ENCODE data around the gene FAM3C.

Gene FAM3C

DNA sequence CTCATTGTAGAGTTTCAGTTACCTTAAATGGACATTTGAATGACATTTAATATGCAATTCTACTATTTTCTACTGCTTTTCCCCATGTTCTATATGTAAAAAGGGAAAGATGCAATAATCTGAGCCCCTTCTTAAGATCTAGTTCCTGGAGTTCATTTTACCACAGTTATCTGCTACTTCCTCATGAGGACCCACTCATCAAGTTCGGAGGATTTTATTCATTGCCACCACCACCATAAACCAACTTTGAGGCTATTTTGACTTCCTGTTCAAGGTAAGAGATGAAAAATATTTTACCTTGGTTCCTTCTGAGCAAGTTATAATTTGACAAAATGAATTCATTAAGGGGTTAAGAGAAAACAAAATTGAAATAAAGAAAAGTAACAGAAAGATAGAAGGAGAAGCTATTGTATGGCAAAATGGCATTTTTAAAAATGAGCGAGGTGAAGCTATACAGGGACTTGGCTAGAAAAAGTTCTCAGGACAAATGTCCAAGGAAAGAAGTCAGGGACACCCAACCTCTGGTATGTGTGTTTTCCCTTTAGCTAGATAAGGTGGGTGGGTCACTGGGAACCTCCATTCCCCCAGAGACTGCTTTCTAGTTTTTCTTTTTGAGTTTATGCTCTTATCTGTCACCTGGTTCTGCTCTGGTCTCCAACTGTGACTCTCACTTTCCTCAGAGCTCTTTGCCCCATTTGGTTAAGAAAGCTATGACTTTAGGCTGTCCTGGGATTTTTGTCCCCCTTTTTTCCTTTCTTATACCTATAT lies 14.9 kb upstream of the FAM3C start:
- DNase-seq = no peak

DNA sequence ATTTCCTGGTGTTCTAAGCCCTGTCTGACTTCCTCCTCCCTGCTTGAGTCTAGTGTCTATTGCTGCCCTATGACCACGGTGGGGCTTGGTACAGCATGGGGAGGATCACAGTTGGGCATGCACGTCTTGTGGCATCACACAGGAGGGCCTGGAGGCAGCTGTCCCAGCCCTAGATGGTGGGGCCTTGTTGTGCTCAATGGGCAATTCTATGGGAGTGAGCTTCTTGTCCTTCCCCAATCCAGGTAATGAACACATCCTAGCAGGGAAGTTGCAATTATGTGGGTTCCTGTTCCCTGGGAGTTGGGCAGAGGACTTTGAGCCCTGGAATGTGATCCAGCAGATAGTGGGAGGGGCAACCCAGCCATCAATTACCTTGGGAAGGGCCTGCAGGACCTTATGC lies 10.8 kb upstream of the FAM3C start:
- DNase-seq = no peak

DNA sequence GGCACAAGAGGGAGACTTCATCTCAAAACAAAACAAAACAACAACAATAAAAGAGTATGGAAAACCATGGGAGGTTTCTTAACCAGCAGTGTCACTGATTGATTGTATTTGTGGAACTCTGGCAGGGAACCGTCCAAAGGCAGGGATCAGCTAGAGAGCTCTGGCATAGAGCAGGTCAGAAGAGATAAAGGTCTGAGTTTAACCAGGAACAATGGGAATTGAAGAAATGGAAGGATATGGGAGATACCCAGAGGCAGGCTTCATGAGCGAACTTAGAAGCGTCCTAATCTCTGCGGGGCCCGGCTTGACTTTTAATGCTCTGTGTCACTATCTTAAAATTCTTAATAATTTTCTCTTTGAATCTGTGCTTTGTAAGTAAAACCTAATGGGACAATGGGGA lies 10.4 kb upstream of the FAM3C start:
- no peak for DNase-seq

DNA sequence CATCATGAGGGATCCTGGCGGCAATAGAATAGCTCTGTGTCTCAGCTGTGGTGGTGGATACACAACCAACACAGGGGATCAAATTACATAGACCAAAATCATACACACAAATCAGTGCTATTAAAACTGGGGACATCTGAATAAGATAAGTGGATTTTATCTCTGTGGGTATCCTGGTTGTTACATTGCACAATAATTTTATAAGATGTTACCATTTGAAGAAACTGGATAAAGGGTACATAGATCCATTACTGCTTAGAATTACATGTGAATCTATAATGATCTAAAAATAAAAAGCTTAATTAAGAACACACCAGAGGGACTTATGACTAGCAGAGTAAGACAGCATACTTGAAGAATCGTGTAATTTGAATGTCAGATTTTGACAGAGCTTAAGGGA lies 8.2 kb upstream of the FAM3C start:
- DNase-seq = no peak

DNA sequence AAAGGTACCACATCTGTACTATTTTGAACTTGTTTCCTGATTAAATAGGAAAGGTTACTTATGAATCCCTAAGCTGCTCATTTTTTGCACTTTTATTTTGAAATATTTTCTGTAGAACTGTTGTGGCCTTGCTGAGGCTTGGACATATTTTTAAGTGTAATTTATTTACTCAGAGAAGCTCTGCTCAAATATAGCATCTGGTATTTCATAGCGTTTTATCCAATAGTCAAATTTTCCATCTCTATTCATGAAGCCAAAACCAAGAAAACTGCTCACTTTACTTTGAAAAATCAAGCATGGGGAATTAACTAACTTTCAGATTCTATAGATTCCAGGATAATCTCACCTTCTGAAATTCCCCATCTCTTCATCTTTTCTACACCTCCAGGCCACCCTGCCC lies 6.6 kb upstream of the FAM3C start:
- no peak for DNase-seq

DNA sequence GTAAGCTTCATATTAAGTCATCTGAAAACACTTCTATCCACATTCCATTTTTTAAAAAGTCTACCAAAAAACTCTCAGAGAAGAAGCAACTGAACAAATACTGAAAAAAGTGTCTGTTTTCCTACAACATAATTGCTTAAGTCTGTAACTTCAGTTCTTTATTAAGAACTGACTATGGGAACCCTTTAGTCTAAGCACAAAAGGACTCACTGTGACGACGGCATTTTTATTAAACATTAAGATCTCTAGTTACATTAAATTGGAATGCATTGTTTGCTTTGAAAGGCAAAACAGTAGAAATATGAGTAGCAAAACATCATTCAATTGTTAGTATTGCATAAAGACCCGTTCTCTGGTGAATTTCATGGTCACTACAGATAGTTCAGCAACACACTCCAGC lies 5.8 kb upstream of the FAM3C start:
- no peak for DNase-seq

DNA sequence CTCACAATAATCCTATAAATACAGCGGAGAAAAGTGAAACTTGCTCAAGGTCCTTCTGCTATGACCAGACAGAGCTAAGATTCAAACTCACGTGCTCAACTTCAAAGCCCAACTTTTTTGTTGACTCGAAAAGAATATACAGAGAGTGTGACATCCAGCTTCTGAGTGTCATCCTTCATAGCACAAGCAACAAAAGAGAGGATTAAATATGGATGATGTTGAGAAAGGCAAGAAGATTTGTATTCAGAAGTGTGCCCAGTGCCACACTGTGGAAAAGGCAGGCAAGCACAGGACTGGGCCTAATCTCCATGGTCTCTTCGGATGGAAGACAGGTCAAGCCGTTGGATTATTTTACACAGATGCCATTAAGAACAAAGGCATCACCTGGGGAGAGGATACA lies 2.1 kb upstream of the FAM3C start:
- peak; percentile 56 for DNase-seq

DNA sequence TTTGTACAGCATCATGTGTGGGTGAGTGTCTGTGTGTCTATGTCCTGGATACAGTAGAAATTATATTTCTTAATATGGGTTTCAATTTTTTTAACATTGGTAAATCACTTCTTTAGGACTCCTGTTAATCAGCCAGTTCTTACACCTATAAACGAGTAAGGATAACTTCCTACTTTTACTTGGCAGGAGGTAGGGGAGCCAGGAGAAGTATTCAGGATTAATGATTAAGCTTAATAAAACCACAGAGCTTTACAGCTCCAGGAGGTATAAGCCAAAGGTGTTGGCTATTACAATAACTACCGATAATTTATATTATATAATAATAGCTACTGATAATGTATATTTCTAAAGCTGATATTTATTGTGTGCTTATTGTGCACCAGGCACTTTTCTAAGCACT lies 1.7 kb upstream of the FAM3C start:
- no peak for DNase-seq

DNA sequence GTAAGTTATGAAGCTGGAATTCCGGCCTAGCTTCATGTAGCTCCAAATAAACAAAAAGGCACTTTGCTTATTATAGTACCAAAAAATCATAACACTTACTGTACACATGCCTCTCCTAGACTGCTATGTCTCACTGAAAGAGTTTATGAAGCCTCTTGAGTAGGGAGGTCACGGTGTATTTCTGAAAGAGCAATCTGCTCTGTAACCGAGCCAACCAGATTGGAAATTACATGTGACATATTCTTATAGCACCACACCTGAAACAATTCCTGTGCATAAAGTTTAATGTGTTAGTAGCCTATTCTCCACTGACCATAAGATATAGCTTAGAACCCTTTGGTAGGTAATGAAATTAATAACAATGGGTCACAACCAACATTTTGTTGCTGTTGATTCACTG lies 1.3 kb upstream of the FAM3C start:
- no peak for DNase-seq

DNA sequence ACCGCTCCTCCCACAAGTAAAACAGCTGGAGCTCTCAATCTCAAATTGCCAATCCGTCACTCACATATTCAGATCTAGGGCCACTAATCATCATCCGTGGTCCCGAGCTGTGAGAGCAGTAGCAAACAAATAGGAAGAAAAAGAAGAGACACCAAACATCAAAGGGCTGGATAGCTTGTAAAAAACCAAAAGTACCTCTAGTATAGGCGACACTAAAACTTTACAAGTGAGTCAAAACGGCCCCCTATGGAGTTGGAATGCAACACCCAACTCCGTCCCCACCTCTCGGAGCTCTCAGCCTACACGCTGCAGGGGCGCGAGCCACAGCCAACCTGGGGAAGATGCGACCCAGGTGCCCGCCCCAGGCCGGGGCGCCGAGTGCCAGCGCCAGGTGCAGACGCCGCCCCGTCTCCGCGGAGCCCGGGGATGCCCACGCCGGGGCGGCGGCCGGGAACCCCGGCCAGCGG lies 581 bp downstream of the FAM3C start:
- DNase-seq = no peak

DNA sequence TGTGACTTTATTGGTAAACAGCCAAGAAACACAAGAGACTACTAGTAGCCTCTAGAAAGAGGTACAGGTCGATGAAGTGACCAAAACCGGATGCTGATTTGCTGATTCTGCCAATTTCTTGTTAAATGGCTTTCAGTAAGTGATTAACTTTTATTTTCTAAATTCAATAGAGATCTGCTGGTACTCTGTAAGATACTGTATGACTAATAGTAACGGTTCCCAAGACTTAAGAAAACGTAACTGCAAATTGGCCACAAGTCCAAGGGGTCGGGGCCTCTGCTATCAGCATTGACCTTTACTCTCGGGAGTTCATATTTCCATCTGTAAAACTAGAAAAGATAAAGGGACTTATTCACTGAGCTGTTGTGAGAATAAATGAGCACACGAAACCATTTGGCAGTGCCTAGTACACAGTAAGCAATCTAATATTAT lies 1.4 kb downstream of the FAM3C start:
- no peak for DNase-seq

DNA sequence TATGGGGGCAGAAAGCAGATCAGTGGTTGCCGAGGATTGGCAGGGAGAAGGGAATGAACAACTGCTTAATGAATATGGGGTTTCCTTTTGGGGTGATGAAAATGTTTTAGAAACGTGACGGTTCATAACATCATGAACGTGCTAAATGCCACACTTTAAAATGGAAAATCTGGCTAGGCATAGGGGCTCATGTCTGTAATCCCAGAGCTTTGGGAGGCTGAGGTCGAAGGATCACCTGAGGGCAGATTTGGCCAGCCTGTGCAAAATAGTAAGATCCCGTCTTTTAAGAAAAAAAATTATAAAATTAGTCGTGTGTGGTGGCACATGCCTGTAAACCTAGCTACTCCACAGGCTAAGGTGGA lies 3.1 kb downstream of the FAM3C start:
- no peak for DNase-seq

DNA sequence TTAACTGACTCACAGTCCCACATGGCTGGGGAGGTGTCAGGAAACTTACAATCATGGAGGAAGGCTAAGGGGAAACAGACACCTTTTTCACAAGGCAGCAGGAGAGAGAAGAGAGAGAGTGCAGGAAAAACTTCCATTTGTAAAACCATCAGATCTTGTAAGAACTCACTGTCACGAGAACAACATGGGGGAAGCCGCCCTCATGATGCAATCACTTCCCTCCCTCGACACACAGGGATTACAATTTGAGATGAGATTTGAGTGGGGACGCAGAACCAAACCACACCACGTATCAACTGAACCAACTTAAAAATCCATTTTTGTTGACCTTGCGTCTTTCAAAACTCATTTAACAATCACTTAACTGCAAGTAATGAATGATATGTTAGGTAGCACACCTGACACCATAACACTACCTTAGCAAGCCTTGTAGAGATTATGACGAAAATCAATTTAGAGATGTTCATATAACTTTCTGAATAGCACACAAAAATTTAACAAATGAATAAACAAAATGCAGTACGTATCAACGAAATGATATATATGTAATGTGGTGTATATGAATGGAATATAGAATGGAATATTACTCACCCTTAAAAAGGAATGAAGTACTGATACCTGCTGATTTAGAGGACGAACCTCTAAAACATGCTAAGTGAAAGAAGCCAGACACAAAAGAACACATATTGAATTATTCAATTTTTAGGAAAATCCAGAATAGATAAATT lies 3.7 kb downstream of the FAM3C start:
- DNase-seq = no peak

DNA sequence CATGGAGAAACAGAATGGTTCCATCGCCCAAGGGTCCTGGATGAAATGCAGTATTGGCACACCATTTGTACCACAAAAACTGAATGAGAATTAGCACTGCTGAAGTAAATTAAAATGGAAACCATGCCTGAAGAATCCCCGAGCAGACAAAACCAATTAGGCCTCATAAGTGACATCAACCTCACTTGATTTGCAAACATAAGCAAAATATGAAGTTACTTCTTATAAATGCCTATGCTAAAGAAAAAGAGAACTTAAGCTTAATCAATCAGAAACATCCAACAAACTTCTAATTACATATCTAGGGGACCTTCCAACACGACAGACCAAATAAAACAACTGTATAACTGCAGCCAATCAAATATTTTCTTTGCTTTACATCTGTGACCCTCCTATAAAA lies 4.4 kb downstream of the FAM3C start:
- DNase-seq = no peak

DNA sequence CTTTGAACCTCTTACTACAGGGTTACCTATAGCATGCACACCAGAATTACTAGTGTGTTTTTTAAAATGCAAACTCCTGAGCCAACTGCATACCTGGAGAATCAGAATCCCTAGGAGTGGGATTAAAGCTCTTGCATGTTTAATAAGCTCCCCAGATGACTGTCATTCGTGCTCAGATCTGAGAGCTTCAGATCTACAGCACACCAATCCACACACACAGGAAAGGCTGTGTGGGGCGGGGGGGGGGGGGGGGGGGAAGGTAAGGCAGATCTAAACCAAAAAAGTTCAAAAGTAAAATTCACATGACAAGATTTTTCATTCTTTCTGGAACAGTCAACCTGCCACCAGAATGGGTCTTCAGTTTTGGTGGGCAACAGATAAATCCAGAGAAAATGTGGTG lies 5.5 kb downstream of the FAM3C start:
- no peak for DNase-seq

DNA sequence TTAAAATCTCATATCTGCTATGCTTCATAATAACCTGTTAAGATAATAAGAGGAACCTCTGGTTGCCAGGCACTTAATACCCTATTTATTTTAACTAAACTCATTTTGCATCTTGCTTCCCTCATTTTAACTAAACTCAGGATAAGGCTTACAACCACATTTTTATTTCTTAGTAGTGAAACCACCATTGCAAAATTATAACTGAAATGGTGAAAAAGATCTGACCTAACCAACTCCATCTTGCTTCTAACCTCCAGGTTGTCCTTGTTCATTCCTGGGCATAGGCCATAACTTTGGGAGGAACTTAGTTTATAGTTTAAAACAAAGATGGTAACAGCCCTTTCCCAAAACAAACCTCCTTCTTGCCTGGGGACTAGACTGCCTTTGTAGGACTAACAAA lies 6.0 kb downstream of the FAM3C start:
- DNase-seq = no peak

DNA sequence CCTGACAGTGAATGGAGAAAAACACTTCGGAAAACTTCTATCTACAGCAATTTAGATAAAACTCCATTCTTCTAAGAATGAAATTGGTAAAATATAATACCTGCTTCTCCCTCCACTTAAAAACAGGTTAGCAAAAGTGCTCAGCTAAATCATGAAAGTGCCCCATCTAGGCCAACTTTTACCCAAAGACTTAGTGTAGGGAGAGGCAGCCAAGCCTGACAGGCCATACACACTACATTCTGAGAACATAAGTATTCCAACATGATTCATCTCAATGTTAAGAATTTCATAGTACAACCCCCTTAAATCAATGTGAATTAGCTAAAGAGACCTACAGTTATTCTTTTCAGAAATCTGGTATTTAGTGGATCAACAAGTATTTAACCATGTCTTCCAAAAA lies 7.2 kb downstream of the FAM3C start:
- DNase-seq = no peak

DNA sequence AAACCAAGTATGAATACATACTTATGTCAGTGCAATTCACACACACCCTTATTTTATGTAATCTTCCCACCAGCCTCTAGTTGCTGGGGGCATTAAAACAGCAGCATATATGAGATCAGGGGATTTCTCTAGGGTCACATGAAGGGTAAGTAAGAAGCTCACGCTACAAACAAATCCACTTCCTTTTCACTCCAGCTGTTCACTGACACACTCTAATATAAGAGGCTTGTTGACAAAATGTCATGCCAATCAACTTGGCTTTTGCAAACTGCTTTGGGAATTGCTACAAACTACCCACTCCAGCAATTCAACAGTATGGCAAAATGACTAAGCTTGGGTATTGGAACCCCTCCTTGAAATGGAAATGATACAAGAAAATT lies 10.3 kb downstream of the FAM3C start:
- DNase-seq = peak; percentile 78

DNA sequence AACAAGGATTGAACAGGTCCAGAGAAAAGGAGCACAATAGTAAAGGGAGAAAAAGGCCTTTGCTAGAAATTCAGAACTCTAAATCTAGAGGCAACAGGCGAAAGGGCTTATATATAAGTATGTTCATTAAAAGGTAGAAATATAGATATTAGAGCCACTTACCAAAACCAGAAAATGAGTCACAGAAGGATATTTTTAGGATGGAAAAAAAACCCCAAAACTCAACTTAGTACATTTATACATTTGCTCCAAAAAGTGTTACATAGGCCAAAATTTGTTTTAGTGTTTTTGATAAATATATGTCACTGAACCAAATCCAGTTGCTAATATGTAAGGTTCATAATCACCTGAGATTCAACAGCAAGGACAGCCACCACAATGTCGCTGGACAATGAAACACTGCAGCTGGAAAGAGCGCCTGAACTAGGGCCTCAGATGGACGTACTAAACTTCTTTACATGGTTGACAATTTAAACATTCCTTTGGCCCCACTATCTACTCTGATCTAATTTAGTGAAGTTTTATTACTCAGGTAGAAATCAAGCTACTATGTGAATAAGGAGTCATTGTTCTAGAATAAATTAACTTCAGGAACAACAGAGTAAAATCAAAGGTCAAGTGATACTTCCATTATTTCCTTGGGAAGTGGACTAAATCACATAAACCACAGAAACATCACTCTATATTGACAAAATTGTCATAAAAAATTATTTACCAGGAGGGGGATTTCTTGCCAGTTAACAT lies 10.9 kb downstream of the FAM3C start:
- DNase-seq = no peak

DNA sequence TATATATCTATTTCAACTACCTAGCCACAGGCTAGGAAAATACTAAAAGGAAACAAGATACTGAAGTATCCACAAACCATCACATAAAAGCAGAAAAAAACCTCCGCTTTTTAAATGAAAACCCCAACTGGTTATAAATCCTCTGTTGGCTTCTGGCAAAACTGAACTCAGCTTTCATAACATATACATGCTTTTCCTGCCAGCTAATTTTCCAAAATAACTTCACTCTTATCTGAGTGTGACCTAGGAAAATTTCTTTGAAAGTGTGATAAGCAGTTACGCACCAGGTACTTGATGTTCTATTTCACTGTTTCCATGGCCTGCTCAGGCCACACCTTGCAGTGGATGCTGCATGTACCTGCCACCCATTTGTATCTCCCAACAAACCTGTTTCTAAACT lies 11.8 kb downstream of the FAM3C start:
- DNase-seq = no peak

DNA sequence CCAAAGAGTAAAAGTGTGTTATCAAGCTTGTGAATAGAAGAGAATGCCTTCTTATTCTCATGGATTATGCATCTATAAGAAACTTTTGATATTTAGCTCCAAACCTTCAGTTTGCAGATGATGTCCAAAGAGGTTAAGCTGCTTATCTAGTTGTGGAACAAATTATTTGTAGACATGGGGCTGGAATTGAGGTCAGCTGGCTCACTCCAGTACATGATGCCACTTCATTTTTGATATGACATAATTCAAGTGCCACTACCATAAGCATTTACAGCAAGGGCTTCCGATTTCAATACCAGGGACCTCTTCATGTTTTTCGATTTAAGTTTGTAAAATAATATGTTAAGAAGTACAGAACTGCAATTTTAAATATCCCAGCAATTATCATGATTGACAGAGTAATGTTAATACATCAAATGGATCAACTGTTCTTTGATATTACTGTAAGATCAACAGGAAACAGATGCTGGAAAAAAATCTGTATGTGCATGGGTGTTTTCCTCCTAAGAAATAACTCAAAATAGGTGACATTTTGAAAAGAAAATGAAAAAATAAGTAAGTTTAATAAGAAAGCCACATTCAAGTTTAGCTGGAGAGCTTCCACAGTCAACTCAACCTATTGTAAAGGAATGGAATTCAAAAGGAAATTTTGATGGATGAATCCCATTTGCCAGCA lies 12.7 kb downstream of the FAM3C start:
- DNase-seq = no peak

DNA sequence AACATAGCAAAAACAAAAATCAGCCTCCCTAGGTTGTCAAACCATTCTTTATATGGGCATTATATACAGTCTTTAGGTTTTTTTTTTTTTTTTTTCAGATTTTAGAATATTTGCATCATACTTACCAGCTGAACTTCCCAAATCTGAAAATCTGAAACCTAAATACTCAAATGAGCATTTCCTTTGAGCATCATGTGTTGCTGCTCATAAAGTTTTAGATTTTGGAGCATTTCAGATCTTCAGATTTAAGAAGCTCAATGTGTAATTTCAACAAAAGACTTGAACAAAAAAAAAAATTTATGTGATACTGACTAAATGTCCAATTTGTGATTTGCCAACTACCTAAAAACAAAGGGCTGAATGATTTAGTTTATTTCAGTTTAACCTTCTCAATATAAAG lies 13.6 kb downstream of the FAM3C start:
- no peak for DNase-seq

DNA sequence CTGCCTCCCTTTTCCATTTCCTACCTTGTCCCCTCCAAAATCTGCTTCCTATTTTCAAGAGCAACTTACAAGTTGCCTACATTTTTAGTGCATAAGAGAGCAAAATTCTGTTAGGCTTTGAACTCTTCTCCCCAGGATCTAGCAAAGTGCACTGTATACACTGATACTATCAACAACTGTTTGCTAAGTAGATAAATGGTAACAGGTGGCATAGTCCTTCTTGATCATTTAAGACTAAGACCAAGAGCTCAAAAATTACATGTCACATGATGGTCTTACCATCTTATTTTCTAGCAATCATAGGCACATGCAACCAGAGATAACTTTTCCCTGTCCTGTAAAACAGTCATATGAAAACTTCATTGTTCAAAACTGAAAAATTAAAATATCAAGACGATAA lies 16.2 kb downstream of the FAM3C start:
- DNase-seq = no peak

DNA sequence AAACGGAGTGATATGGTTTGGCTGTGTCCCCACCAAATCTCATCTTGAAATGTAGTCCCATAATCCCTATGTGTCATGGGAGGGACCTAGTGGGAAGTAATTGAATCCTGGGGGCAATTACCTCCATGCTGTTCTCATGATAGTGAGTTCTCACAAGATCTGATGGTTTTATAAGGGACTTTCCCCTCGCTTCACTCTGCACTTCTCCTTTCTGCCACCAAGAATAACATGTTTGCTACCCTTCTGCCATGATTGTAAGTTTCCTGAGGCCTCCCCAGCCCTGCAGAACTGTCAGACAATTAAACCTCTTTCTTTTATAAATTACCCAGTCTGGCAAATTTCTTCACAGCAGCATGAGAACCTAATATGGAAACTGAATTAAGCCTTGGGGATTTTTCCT lies 19.1 kb downstream of the FAM3C start:
- DNase-seq = no peak

Measured in NCI-H524 treated with DMSO at 0.1 percent for 48 hours (cell line).